ENCODE data around the gene CXCL17. TPM values are rescaled to one million over a fixed set of nuclear protein-coding genes. Genes with fewer than 3 reads are reported as not detected.

The CXCL17 gene
- total RNA-seq, 1 experiment from 2014 or later: 0.98 TPM

GRCh38 chr19:42409477-42409876, 33.3 kb downstream of the CXCL17 start:
- Histone ChIP-seq H3K36me3 (ENCODE audit: low read depth, low read length) (no peaks in the 10 kb centered on the region), H3K27ac (ENCODE audit: low read length) (no peak overlapping the region), H3K27me3 (ENCODE audit: low read length) (no peaks in the 10 kb centered on the region), H3K9ac (ENCODE audit: low read length) (no peak overlapping the region), H3K4me3 (ENCODE audit: low read length) (no peak overlapping the region), H3K9me2 (replicated peaks; ENCODE audit: low read length) (no peaks in the 10 kb centered on the region), H3K4me1 (ENCODE audit: insufficient read depth, low read length) (peaks cover 3% of the 10 kb centered on the region; the same call in 1 of the 2 replicates), H4K20me1 (ENCODE audit: low read length) (no peaks in the 10 kb centered on the region), H3K79me2 (ENCODE audit: low read length) (no peaks in the 10 kb centered on the region), H3K4me2 (ENCODE audit: low read length) (no peak overlapping the region), H2AFZ (ENCODE audit: low read length) (no peak overlapping the region), H3F3A (ENCODE audit: low read length, unreplicated experiment) (no peaks in the 10 kb centered on the region), H3K9me3 (ENCODE audit: low read length) (no peaks in the 10 kb centered on the region)
- DNase-seq (no peak), ATAC-seq (no peak)
- ChIA-PET POLR2A (ENCODE audit: unreplicated experiment) (no interaction called here), CTCF (no interaction called here)
- no peak for TF ChIP-seq CTCF (conservative IDR thresholded peaks at IDR 0.05; ENCODE audit: low read depth, low read length)
- no peak for TF ChIP-seq EZH2 (IDR thresholded peaks at IDR 0.05; ENCODE audit: low read length, unreplicated experiment)
- no peak for TF ChIP-seq EZH2phosphoT487 (IDR thresholded peaks at IDR 0.05; ENCODE audit: borderline replicate concordance, low read length)
- intact Hi-C loops (cut with micrococcal nuclease): no loop called here
- no TSS peak for BruUV-seq (replicated peaks)

GRCh38 chr19:42407816-42408175, 35.0 kb downstream of the CXCL17 start:
- ChIA-PET CTCF (no interaction called here), POLR2A (ENCODE audit: unreplicated experiment) (no interaction called here)
- no peaks in the 10 kb centered on the region for H4K20me1 ChIP-seq (ENCODE audit: low read length)
- H3K4me2 ChIP-seq (ENCODE audit: low read length): no peak overlapping the region
- no peak overlapping the region for H3K4me3 ChIP-seq (ENCODE audit: low read length)
- intact Hi-C loops (cut with micrococcal nuclease): no loop called here
- no peaks in the 10 kb centered on the region for H3K36me3 ChIP-seq (ENCODE audit: low read depth, low read length)
- H3K9ac ChIP-seq (ENCODE audit: low read length): no peak overlapping the region
- TF ChIP-seq EZH2 (IDR thresholded peaks at IDR 0.05; ENCODE audit: low read length, unreplicated experiment) (no peak), CTCF (conservative IDR thresholded peaks at IDR 0.05; ENCODE audit: low read depth, low read length) (no peak)
- DNase-seq: no peak
- no peak overlapping the region for H3K27ac ChIP-seq (ENCODE audit: low read length)
- no peaks in the 10 kb centered on the region for H3K27me3 ChIP-seq (ENCODE audit: low read length)
- no peaks in the 10 kb centered on the region for H3F3A ChIP-seq (ENCODE audit: low read length, unreplicated experiment)
- H3K9me2 ChIP-seq (replicated peaks; ENCODE audit: low read length): no peaks in the 10 kb centered on the region
- H3K9me3 ChIP-seq (ENCODE audit: low read length): no peaks in the 10 kb centered on the region
- no TSS peak for BruUV-seq (replicated peaks)
- H3K79me2 ChIP-seq (ENCODE audit: low read length): no peaks in the 10 kb centered on the region
- H3K4me1 ChIP-seq (ENCODE audit: insufficient read depth, low read length): peaks cover 3% of the 10 kb centered on the region; the same call in 1 of the 2 replicates
- ATAC-seq: no peak
- H2AFZ ChIP-seq (ENCODE audit: low read length): no peak overlapping the region

DNA sequence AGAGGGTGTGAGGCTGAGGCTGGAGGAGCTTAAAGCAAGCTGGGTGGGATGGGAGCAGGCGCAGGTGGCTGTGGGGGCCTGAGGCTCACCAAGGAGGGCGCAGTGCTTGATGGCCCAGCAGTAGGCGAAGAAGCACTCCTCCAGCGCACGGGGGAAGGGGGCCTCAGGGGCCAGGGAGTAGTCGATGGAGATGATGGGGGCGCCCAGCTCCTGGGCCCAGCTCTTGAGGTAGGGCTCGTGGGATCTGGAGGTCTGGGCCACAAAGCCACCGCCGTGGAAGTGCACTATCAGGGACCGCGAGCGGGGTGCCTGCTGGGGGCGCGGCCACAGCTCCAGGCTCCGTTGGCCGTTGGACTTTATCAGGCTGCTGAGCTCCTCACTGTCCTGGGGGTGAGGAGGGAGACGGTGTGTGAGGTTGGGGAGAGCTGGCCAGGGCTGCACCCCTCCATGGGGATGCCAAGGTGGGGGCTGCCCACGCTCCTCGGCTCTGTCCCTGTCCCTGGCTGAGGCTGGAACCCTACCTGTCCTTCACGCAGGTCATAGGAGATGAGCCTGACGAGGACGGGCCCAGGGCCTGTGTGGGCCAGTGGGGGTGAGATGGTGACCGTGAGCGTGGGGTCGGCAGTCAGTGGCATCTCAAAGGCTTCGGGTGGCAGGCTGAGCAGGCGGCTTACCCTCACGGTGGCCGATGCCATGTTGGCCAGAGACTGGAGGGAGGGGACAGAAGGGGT, 35.5 kb downstream of the CXCL17 start:
- Histone ChIP-seq H3K9me3 (ENCODE audit: low read length) (no peaks in the 10 kb centered on the region), H3K27me3 (ENCODE audit: low read length) (no peaks in the 10 kb centered on the region), H4K20me1 (ENCODE audit: low read length) (no peaks in the 10 kb centered on the region), H3K79me2 (ENCODE audit: low read length) (no peaks in the 10 kb centered on the region), H2AFZ (ENCODE audit: low read length) (no peak overlapping the region), H3K4me1 (ENCODE audit: insufficient read depth, low read length) (peaks cover 3% of the 10 kb centered on the region; the same call in 1 of the 2 replicates), H3F3A (ENCODE audit: low read length, unreplicated experiment) (no peaks in the 10 kb centered on the region), H3K36me3 (ENCODE audit: low read depth, low read length) (no peaks in the 10 kb centered on the region), H3K9ac (ENCODE audit: low read length) (no peak overlapping the region), H3K4me2 (ENCODE audit: low read length) (no peak overlapping the region), H3K4me3 (ENCODE audit: low read length) (no peak overlapping the region), H3K9me2 (replicated peaks; ENCODE audit: low read length) (no peaks in the 10 kb centered on the region), H3K27ac (ENCODE audit: low read length) (no peak overlapping the region)
- ATAC-seq (no peak), DNase-seq (no peak)
- no TSS peak for BruUV-seq (replicated peaks)
- POLR2A ChIA-PET (ENCODE audit: unreplicated experiment): no interaction called here
- intact Hi-C loops (cut with micrococcal nuclease): no loop called here
- CTCF ChIA-PET: no interaction called here
- no peak for TF ChIP-seq CTCF (conservative IDR thresholded peaks at IDR 0.05; ENCODE audit: low read depth, low read length)
- no peak for TF ChIP-seq EZH2 (IDR thresholded peaks at IDR 0.05; ENCODE audit: low read length, unreplicated experiment)
- no peak for TF ChIP-seq EZH2phosphoT487 (IDR thresholded peaks at IDR 0.05; ENCODE audit: borderline replicate concordance, low read length)
